ENCODE results near the gene RANBP2. TPM values are rescaled to one million over a fixed set of nuclear protein-coding genes. Genes with fewer than 3 reads are reported as not detected.
A peak's percentile ranks its signal among the peaks of the same experiment; 100 is the strongest.
"Not testable (repeated sequence)": the region's sequence is repeated elsewhere in the genome, so short reads cannot be mapped to it uniquely, and the experiment has no call there.

The RANBP2 gene
- total RNA-seq, 1 experiment from 2014 or later, result 69.5 TPM

GRCh38 chr2:108690001-108690400 lies 29.3 kb upstream of the RANBP2 start:
- BruUV-seq (replicated peaks); H3K4me2 ChIP-seq (ENCODE audit: low read length); H4K20me1 ChIP-seq (ENCODE audit: insufficient read depth); DNase-seq (ENCODE audit: low read depth, low spot score); CTCF ChIA-PET; H3K27me3 ChIP-seq (ENCODE audit: insufficient read depth, low read length); H3K9me2 ChIP-seq (ENCODE audit: insufficient read depth); H3K9me3 ChIP-seq (ENCODE audit: control insufficient read depth in 1 of 2, insufficient read depth in 1 of 2, low read depth in 1 of 2, low read length in 2 of 2); H3K4me1 ChIP-seq (ENCODE audit: control insufficient read depth in 1 of 2, insufficient read depth in 2 of 2, low read length in 2 of 2); H3K27ac ChIP-seq (ENCODE audit: low read depth, low read length); POLR2A ChIA-PET; H3K9ac ChIP-seq (ENCODE audit: low read length); H3K36me3 ChIP-seq (ENCODE audit: control insufficient read depth in 1 of 2, insufficient read depth in 2 of 2, low read length in 2 of 2); intact Hi-C loops (cut with micrococcal nuclease); RAD21 ChIA-PET (ENCODE audit: low non-redundant PET in 1 of 2, low total read pairs in 2 of 2, uncharacterized antibody in 2 of 2, unreplicated experiment in 2 of 2); H2AFZ ChIP-seq (ENCODE audit: low read depth, low read length, poor library complexity, severe bottlenecking); H3K4me3 ChIP-seq (replicated peaks in 1 of 2; ENCODE audit: low read depth in 1 of 2, low read length in 2 of 2); H3K79me2 ChIP-seq (ENCODE audit: insufficient read depth, low read length): not testable (repeated sequence)
- peak; percentile 98 for ATAC-seq
- TF ChIP-seq, protein P1, sequence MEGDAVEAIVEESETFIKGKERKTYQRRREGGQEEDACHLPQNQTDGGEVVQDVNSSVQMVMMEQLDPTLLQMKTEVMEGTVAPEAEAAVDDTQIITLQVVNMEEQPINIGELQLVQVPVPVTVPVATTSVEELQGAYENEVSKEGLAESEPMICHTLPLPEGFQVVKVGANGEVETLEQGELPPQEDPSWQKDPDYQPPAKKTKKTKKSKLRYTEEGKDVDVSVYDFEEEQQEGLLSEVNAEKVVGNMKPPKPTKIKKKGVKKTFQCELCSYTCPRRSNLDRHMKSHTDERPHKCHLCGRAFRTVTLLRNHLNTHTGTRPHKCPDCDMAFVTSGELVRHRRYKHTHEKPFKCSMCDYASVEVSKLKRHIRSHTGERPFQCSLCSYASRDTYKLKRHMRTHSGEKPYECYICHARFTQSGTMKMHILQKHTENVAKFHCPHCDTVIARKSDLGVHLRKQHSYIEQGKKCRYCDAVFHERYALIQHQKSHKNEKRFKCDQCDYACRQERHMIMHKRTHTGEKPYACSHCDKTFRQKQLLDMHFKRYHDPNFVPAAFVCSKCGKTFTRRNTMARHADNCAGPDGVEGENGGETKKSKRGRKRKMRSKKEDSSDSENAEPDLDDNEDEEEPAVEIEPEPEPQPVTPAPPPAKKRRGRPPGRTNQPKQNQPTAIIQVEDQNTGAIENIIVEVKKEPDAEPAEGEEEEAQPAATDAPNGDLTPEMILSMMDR (IDR thresholded peaks at IDR 0.05 in 2 of 3, conservative IDR thresholded peaks at IDR 0.05 in 1 of 3; ENCODE audit: borderline replicate concordance in 1 of 3, insufficient read depth in 1 of 3, low read depth in 2 of 3, low read length in 2 of 3), result 0 out of 6 replicates have a peak, but pooled peaks of 1 of the 3 experiments have one; percentile 3
- peak; percentile 12; the same call in 1 of the 2 replicates for TF ChIP-seq RAD21 (IDR thresholded peaks at IDR 0.05; ENCODE audit: low read depth)

- H3K4me3 ChIP-seq (replicated peaks in 1 of 2; ENCODE audit: low read depth in 1 of 2, low read length in 2 of 2), result no peak overlapping the region
- no peak for ATAC-seq
- H3K79me2 ChIP-seq (ENCODE audit: insufficient read depth, low read length), result no peaks in the 10 kb centered on the region
- H3K4me1 ChIP-seq (ENCODE audit: control insufficient read depth in 1 of 2, insufficient read depth in 2 of 2, low read length in 2 of 2), result no peaks in the 10 kb centered on the region
- ChIA-PET CTCF (no interaction called here), POLR2A (no interaction called here), RAD21 (ENCODE audit: low non-redundant PET in 1 of 2, low total read pairs in 2 of 2, uncharacterized antibody in 2 of 2, unreplicated experiment in 2 of 2) (no interaction called here)
- TF ChIP-seq ZNF274 (IDR thresholded peaks at IDR 0.05; ENCODE audit: low read depth, low read length) (no peak), CBX3 (IDR thresholded peaks at IDR 0.05; ENCODE audit: low read depth) (no peak), EZH2phosphoT487 (IDR thresholded peaks at IDR 0.05; ENCODE audit: borderline replicate concordance) (no peak), SRF (IDR thresholded peaks at IDR 0.05; ENCODE audit: low read depth) (no peak), MAX (IDR thresholded peaks at IDR 0.05) (no peak)
- TF ChIP-seq, protein P1 (IDR thresholded peaks at IDR 0.05 in 2 of 3, conservative IDR thresholded peaks at IDR 0.05 in 1 of 3; ENCODE audit: borderline replicate concordance in 1 of 3, insufficient read depth in 1 of 3, low read depth in 2 of 3, low read length in 2 of 3), result no peak
- no peaks in the 10 kb centered on the region for H3K9me2 ChIP-seq (ENCODE audit: insufficient read depth)
- no peaks in the 10 kb centered on the region for H3K27me3 ChIP-seq (ENCODE audit: insufficient read depth, low read length)
- no peak overlapping the region for H2AFZ ChIP-seq (ENCODE audit: low read depth, low read length, poor library complexity, severe bottlenecking)
- H3K9ac ChIP-seq (ENCODE audit: low read length), result no peak overlapping the region
- H3K27ac ChIP-seq (ENCODE audit: low read depth, low read length), result no peak overlapping the region
- H4K20me1 ChIP-seq (ENCODE audit: insufficient read depth), result no peaks in the 10 kb centered on the region
- no peaks in the 10 kb centered on the region for H3K9me3 ChIP-seq (ENCODE audit: control insufficient read depth in 1 of 2, insufficient read depth in 1 of 2, low read depth in 1 of 2, low read length in 2 of 2)
- BruUV-seq (replicated peaks), result no TSS peak
- DNase-seq (ENCODE audit: low read depth, low spot score), result no peak
- H3K4me2 ChIP-seq (ENCODE audit: low read length), result no peak overlapping the region
- intact Hi-C loops (cut with micrococcal nuclease), result no loop called here
- H3K36me3 ChIP-seq (ENCODE audit: control insufficient read depth in 1 of 2, insufficient read depth in 2 of 2, low read length in 2 of 2), result no peaks in the 10 kb centered on the region
These were observed 27.8 kb upstream of the RANBP2 start for GRCh38 chr2:108691447-108691846.
